ENCODE results near the gene RABIF.
A peak's percentile ranks its signal among the peaks of the same experiment; 100 is the strongest.
"Not testable (repeated sequence)": the region's sequence is repeated elsewhere in the genome, so short reads cannot be mapped to it uniquely, and the experiment has no call there.

RABIF gene

GRCh38 chr1:202888531-202889360, at the start of gene RABIF:
RABIF (minus strand) TSS chr1:202889149; CDS start chr1:202889098, 51 bp downstream.
- peak in 1 of 2 experiments; percentile 7 for TF ChIP-seq CTCF (IDR thresholded peaks at IDR 0.05)
- intact Hi-C loops (cut with DNase I; ENCODE audit: low total_unique reads), result no loop called here
- Histone ChIP-seq H3K4me3 (peak within 1 kb of the TSS; percentile 66 to 85), H3K27me3 (no peaks in the 10 kb centered on the region), H3K36me3 (peaks cover 26 to 28% (median 27%) of the 10 kb centered on the region in 3 donors), H3K9me3 (no peaks in the 10 kb centered on the region), H3K4me1 (peaks cover 0 to 15% (median 9%) of the 10 kb centered on the region in 4 donors), H3K27ac (peak within 1 kb of the TSS; percentile 87 to 91)
- DNase-seq, result peak; percentile 95 to 97

GRCh38 chr1:202938287-202938925, 49.5 kb upstream of the RABIF start:
- DNase-seq, result no peak
- TF ChIP-seq CTCF (IDR thresholded peaks at IDR 0.05), result no peak
- Histone ChIP-seq H3K36me3 (peaks cover 34 to 36% (median 36%) of the 10 kb centered on the region in 3 donors), H3K4me3 (no peak overlapping the region), H3K27ac (no peak overlapping the region), H3K27me3 (no peaks in the 10 kb centered on the region), H3K9me3 (no peaks in the 10 kb centered on the region), H3K4me1 (no peaks in the 10 kb centered on the region)
- intact Hi-C loops (cut with DNase I; ENCODE audit: low total_unique reads), result no loop called here

- intact Hi-C loops (cut with DNase I; ENCODE audit: low total_unique reads), result not testable (repeated sequence)
Observed at GRCh38 chr1:202936409-202936808, 47.5 kb upstream of the RABIF start.

GRCh38 chr1:202935844-202936243, 46.9 kb upstream of the RABIF start:
- TF ChIP-seq CTCF (IDR thresholded peaks at IDR 0.05), result no peak
- DNase-seq, result no peak
- Histone ChIP-seq H3K9me3 (no peaks in the 10 kb centered on the region), H3K27ac (no peak overlapping the region), H3K36me3 (peaks cover 8 to 11% (median 11%) of the 10 kb centered on the region in 3 donors), H3K27me3 (no peaks in the 10 kb centered on the region), H3K4me1 (no peaks in the 10 kb centered on the region), H3K4me3 (no peak overlapping the region)
- intact Hi-C loops (cut with DNase I; ENCODE audit: low total_unique reads), result no loop called here

More at GRCh38 chr1:202936409-202936808, 47.5 kb upstream of the RABIF start:
- not testable (repeated sequence) for H3K27ac ChIP-seq, H3K4me1 ChIP-seq, DNase-seq, H3K9me3 ChIP-seq, H3K27me3 ChIP-seq, H3K4me3 ChIP-seq
- peaks cover 14 to 16% (median 16%) of the 10 kb centered on the region in 3 donors for H3K36me3 ChIP-seq

GRCh38 chr1:202934755-202935154, 45.8 kb upstream of the RABIF start:
- Histone ChIP-seq H3K27ac (no peak overlapping the region), H3K36me3 (no peaks in the 10 kb centered on the region), H3K27me3 (no peaks in the 10 kb centered on the region), H3K4me3 (no peak overlapping the region), H3K4me1 (no peaks in the 10 kb centered on the region), H3K9me3 (no peaks in the 10 kb centered on the region)
- TF ChIP-seq CTCF (IDR thresholded peaks at IDR 0.05), result no peak
- intact Hi-C loops (cut with DNase I; ENCODE audit: low total_unique reads), result no loop called here
- DNase-seq, result no peak

GRCh38 chr1:202932476-202932875, 43.5 kb upstream of the RABIF start:
- no peaks in the 10 kb centered on the region for H3K27me3 ChIP-seq
- H3K27ac ChIP-seq, result no peak overlapping the region
- intact Hi-C loops (cut with DNase I; ENCODE audit: low total_unique reads), result no loop called here
- no peaks in the 10 kb centered on the region for H3K9me3 ChIP-seq
- H3K4me3 ChIP-seq, result no peak overlapping the region
- H3K36me3 ChIP-seq, result no peaks in the 10 kb centered on the region
- TF ChIP-seq CTCF (IDR thresholded peaks at IDR 0.05), result no peak
- no peak for DNase-seq
- peaks cover 0 to 3% (median 0%) of the 10 kb centered on the region in 4 donors for H3K4me1 ChIP-seq
